ENCODE data around the gene FLNC. TPM values are rescaled to one million over a fixed set of nuclear protein-coding genes. Genes with fewer than 3 reads are reported as not detected.

FLNC gene
- total RNA-seq, 1 donor from 2014 or later = 184 TPM

DNA sequence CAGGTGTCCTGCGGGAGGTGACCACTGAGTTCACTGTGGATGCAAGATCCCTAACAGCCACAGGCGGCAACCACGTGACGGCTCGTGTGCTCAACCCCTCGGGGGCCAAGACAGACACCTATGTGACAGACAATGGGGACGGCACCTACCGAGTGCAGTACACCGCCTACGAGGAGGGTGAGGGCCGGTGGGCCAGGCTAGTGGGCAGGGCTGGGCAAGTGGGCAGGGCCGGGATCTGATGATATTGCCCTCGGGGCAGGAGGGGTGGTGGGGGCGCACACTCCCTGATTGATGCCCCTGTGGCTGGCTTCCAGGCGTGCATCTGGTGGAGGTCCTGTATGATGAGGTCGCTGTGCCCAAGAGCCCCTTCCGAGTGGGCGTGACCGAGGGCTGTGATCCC is 15.8 kb downstream of the FLNC start:
- H3K36me3 Mint-ChIP-seq = peaks cover 30% of the 10 kb centered on the region
- DNase-seq (ENCODE audit: low spot score in 2 of 2, unreplicated experiment in 2 of 2) = no peak
- H3K27me3 Mint-ChIP-seq (ENCODE audit: low read depth) = no peaks in the 10 kb centered on the region
- TF ChIP-seq CTCF (IDR thresholded peaks at IDR 0.05; ENCODE audit: unreplicated experiment) = no peak
- no peak overlapping the region for H3K27ac Mint-ChIP-seq
- no peaks in the 10 kb centered on the region for H3K9me3 Mint-ChIP-seq
- no peaks in the 10 kb centered on the region for H3K4me1 Mint-ChIP-seq
- H3K4me3 Mint-ChIP-seq = no peak overlapping the region

DNA sequence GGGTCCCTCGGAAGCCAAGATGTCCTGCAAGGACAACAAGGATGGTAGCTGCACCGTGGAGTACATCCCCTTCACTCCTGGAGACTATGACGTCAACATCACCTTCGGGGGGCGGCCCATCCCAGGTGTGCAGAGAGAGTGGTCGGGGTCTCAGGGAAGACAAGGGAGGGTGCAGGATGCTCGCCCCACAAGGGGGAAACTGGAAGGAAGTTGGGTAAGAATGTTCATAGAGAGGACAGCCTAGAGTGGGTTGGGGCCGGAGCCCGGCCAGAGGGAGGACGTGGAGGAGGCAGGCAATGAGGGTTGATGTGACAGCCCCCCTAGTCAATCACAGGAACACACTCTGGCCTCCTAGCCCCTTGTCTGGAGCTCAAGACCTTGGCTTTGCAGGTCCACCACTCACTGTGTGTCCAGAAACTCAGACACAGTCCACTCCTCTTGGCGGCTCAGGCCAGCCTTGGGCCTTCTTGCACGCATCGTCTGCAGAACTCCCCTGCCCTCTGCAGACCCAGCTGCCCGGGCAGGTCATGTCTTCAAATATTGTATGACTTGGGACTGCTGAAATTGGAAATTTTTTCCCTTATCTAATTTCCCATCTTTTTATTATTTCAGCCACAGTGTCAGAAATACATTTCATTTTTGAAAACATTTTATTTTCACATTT is 16.7 kb downstream of the FLNC start:
- no peak overlapping the region for H3K27ac Mint-ChIP-seq
- no peak overlapping the region for H3K4me3 Mint-ChIP-seq
- peaks cover 30% of the 10 kb centered on the region for H3K36me3 Mint-ChIP-seq
- no peak for TF ChIP-seq CTCF (IDR thresholded peaks at IDR 0.05; ENCODE audit: unreplicated experiment)
- H3K27me3 Mint-ChIP-seq (ENCODE audit: low read depth) = no peaks in the 10 kb centered on the region
- DNase-seq (ENCODE audit: low spot score in 2 of 2, unreplicated experiment in 2 of 2) = no peak
- H3K9me3 Mint-ChIP-seq = no peaks in the 10 kb centered on the region
- no peaks in the 10 kb centered on the region for H3K4me1 Mint-ChIP-seq

DNA sequence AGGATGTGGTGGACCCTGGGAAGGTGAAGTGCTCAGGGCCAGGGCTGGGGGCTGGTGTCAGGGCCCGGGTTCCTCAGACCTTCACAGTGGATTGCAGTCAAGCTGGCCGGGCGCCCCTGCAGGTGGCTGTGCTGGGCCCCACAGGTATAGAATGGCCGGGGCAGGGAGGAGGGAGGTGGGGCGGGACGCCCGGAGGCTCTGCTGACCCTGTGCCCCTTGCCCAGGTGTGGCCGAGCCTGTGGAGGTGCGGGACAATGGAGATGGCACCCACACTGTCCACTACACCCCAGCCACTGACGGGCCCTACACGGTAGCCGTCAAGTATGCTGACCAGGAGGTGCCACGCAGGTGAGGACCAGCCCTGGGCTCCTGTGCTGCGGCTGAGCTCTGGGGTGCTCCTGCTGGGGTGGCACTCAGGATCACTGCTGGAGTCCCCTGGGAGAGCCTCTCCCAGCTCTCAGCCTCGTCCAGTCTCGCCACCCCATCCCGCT is 17.6 kb downstream of the FLNC start:
- no peak overlapping the region for H3K27ac Mint-ChIP-seq
- no peak overlapping the region for H3K4me3 Mint-ChIP-seq

GRCh38 chr7:128848289-128849155 is 18.3 kb downstream of the FLNC start:
- Mint-ChIP-seq H3K4me1 (no peaks in the 10 kb centered on the region), H3K9me3 (no peaks in the 10 kb centered on the region), H3K27me3 (ENCODE audit: low read depth) (no peaks in the 10 kb centered on the region), H3K36me3 (peaks cover 30% of the 10 kb centered on the region), H3K4me3 (no peak overlapping the region), H3K27ac (no peak overlapping the region)
- TF ChIP-seq CTCF (IDR thresholded peaks at IDR 0.05; ENCODE audit: unreplicated experiment) = no peak
- no peak for DNase-seq (ENCODE audit: low spot score in 2 of 2, unreplicated experiment in 2 of 2)

More for the DNA sequence above, 17.6 kb downstream of the FLNC start:
- no peak for DNase-seq (ENCODE audit: low spot score in 2 of 2, unreplicated experiment in 2 of 2)
- no peaks in the 10 kb centered on the region for H3K4me1 Mint-ChIP-seq
- peaks cover 30% of the 10 kb centered on the region for H3K36me3 Mint-ChIP-seq
- TF ChIP-seq CTCF (IDR thresholded peaks at IDR 0.05; ENCODE audit: unreplicated experiment) = no peak
- H3K27me3 Mint-ChIP-seq (ENCODE audit: low read depth) = no peaks in the 10 kb centered on the region
- no peaks in the 10 kb centered on the region for H3K9me3 Mint-ChIP-seq

GRCh38 chr7:128849156-128849515 is 18.9 kb downstream of the FLNC start:
- no peaks in the 10 kb centered on the region for H3K4me1 Mint-ChIP-seq
- H3K27me3 Mint-ChIP-seq (ENCODE audit: low read depth) = no peaks in the 10 kb centered on the region
- H3K36me3 Mint-ChIP-seq = peaks cover 26% of the 10 kb centered on the region
- TF ChIP-seq CTCF (IDR thresholded peaks at IDR 0.05; ENCODE audit: unreplicated experiment) = no peak
- no peak overlapping the region for H3K4me3 Mint-ChIP-seq
- DNase-seq (ENCODE audit: low spot score in 2 of 2, unreplicated experiment in 2 of 2) = no peak
- no peak overlapping the region for H3K27ac Mint-ChIP-seq
- no peaks in the 10 kb centered on the region for H3K9me3 Mint-ChIP-seq
